HG03196 (cell line): ENCODE results near the gene AGPAT2.

ENCODE experiments used
- ATAC-seq: cut with Tn5 transposase; IDR thresholded peaks from one replicate; pipeline ENCODE4 v1.9.1; 2021; ENCODE audit not compliant: unreplicated experiment

AGPAT2 gene

DNA sequence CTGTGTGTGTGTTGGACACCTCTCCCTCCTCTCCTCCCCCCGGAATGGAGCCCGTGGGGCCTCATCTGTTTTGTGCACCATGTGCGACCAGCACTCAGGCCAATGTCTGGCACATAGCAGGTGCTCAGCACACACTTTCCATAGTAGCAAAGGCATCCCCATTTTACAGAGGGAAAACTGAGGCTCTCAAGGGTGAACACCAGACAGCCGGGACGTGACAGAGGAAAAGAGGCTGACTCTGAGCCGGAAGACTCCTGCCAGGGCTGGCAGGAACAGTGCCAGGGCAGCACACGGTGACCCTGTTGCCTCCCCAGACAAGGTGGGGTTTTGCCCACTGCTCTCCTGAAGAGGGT is 1.8 kb upstream of the AGPAT2 start:
- no peak for ATAC-seq

GRCh38 chr9:136688274-136689107 is 1.2 kb upstream of the AGPAT2 start:
- ATAC-seq: no peak

DNA sequence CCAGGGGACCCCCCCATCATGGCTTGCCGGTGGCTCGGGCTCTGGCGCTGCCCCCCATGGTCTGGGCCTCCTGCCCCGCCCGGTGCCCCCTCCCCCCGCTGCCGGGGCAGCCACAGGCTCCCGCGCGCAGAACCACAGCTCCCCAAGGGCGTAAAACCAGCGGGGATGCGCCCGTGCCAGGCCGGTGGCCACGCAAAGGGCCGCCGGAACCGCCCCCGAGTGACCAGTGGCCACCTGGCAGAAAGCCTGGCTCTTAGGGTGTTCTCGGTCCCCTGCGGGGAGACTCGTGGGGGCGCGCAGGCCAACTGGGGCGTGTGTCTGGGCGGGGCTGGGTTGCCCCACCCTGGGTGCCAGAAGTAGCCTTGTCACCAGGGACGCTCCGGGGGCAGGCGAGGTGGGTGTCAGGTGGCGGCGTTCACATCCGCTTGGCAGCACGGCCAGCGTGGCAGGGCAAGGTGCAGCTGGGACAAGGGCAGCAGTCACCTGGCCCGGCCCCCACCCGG is 515 bp upstream of the AGPAT2 start:
- ATAC-seq: no peak

- no peak for ATAC-seq
Measured at GRCh38 chr9:136686534-136686793, 793 bp downstream of the AGPAT2 start.

GRCh38 chr9:136685790-136686533 is 1.3 kb downstream of the AGPAT2 start:
- no peak for ATAC-seq

GRCh38 chr9:136685216-136685615 is 2.0 kb downstream of the AGPAT2 start:
- no peak for ATAC-seq

DNA sequence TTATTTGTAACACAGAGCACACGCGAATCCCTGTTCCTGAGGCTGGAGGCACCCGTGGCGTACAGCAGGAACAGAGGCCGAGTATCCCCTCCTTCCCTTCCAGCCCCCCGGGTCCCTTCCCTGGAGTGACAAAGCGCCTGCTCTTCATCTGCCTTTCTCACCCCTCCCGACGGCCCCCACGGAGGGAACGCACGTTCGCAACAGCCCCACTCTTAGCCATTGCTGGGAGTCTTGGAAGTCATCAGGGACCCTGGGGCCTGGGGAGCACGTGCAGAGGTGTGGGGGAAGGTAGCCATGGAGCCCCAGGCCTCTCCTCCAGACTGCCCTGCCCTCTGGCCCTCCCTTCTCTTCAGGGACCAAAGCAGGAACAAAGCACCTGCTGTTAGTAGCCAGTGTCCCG is 2.5 kb downstream of the AGPAT2 start:
- ATAC-seq: no peak

GRCh38 chr9:136684339-136684738 is 2.9 kb downstream of the AGPAT2 start:
- no peak for ATAC-seq

- ATAC-seq: no peak
Measured at GRCh38 chr9:136683755-136684154, 3.5 kb downstream of the AGPAT2 start.

- ATAC-seq: no peak
Measured at GRCh38 chr9:136683173-136683745, 4.0 kb downstream of the AGPAT2 start.

GRCh38 chr9:136682710-136683109 is 4.5 kb downstream of the AGPAT2 start:
- no peak for ATAC-seq

DNA sequence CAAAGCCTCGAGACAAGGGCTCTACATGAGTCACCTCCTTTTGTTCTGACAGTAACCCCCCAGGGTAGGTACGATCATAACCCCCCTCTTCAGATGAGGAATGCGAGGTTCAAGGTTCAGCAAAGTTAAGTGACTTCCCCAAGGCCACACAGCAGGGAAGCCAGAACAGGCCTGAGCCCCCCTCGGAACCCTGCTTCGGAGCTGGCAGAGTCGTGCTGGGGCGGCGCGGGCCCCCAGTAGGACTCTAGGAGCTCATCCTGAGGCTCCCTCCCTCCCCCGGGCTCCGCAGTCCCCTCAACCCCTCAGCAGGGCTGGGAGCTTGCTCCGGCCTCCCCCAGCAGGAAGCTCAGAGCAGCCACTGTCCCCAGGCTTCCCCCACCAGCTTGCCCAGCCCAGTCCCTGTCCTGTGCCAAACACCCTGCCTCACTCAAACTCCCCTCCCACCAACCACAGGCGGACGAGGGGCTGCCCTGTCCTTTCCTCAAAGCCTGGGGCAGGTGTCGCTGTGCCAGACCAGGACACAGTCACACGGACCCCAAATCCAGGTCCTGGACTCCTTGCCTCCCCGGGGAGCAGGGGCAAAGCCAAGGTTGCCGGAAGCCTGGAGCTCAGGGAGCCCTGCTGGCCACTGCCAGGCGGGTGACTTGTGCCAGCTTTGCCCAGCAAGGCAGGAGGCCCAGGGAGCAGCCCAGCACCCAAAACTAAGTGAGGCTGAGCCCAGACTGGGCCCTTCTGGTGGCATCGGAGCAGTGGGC is 5.1 kb downstream of the AGPAT2 start:
- ATAC-seq: no peak

- no peak for ATAC-seq
Measured at GRCh38 chr9:136681029-136681428, 6.2 kb downstream of the AGPAT2 start.

GRCh38 chr9:136679431-136679941 is 7.8 kb downstream of the AGPAT2 start:
- no peak for ATAC-seq

GRCh38 chr9:136678624-136679023 is 8.6 kb downstream of the AGPAT2 start:
- ATAC-seq: no peak

- no peak for ATAC-seq
Measured at GRCh38 chr9:136678034-136678433, 9.2 kb downstream of the AGPAT2 start.

DNA sequence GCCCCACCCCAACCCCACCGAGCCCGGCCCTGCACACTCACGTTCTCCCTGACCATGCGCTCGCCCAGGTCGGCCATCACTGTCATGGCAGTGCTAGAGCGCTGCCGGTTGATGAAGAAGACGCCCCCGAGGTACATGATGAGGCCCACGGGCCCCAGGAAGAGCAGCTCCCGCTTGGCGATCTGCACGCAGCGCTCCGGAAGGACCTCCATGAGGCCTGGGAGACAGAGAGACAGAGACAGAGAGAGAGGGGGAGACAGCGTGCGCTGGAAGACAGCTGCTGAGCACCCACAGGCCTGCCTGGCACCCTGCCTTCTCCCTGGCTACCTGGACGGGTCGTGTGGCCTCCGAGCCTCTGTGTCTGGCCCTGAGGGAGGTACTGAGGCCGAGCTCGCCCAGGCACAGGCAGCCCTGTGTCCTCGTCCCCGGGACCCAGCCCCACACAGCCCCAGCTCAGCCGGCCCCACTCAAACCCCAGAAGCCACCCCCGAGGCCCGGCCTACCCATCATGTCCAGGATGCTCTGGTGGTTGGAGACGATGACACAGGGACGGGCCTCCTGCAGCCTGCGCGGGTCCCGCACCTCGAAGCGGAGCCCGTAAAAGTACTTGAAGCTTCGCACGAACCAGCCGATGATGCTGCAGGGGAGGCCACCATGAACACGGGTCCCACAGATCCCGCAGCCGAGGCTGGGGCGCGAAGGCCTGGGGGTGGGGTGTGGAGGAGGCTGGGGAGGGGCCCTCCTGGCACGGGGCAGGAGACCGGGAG is 10.2 kb downstream of the AGPAT2 start:
- no peak for ATAC-seq

DNA sequence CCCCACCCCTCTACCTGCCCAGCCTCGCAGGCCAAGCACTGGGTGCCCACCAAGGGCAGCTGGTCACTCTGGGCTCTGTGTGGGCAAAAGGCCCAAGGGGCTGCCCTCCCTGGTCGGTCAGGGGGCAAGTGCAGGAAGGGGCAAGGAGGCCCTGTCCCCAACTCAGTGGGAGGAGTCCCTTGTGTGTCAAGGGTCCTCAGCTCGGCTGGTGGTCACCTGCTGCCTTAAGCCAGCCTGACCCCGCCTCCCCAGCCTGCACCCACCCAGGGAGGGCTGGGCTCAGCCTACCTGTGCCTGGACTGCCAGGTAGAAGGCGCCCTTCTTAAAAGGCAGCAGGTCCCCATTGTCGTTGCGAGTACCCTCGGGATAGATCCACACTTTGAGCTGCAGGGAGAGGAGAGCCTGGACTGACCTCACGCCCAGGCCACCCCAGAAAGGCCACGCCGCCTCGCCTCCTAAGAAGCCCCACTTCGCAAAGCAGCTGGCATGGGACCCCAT is 10.9 kb downstream of the AGPAT2 start:
- no peak for ATAC-seq

- ATAC-seq: no peak
Measured at GRCh38 chr9:136675477-136676296, 11.6 kb downstream of the AGPAT2 start.
